ENCODE results near the gene SNTA1. TPM values are rescaled to one million over a fixed set of nuclear protein-coding genes. Genes with fewer than 3 reads are reported as not detected.
A peak's percentile ranks its signal among the peaks of the same experiment; 100 is the strongest.
"Not testable (repeated sequence)": the region's sequence is repeated elsewhere in the genome, so short reads cannot be mapped to it uniquely, and the experiment has no call there.

Gene SNTA1
- polyA plus RNA-seq, 1 experiment, result 6.5 TPM

GRCh38 chr20:33463332-33464101 lies 20.0 kb upstream of the SNTA1 start:
- no peak overlapping the region for H3K27ac ChIP-seq (ENCODE audit: low read depth, low read length)
- H3K9me3 ChIP-seq (ENCODE audit: control insufficient read depth, insufficient read depth, low read length), result no peaks in the 10 kb centered on the region
- H3K27me3 ChIP-seq (ENCODE audit: control insufficient read depth, insufficient read depth, low read length), result no peaks in the 10 kb centered on the region
- no peak for TF ChIP-seq CTCF (IDR thresholded peaks at IDR 0.05; ENCODE audit: low read depth, low read length)
- ChIA-PET POLR2A (no interaction called here), CTCF (no interaction called here)
- no peak overlapping the region for H3K4me3 ChIP-seq (ENCODE audit: low read depth, low read length)
- DNase-seq (ENCODE audit: low read depth, low spot score), result no peak

GRCh38 chr20:33460711-33461110 lies 17.1 kb upstream of the SNTA1 start:
- H3K4me3 ChIP-seq (ENCODE audit: low read depth, low read length), result no peak overlapping the region
- no peak for TF ChIP-seq CTCF (IDR thresholded peaks at IDR 0.05; ENCODE audit: low read depth, low read length)
- ChIA-PET POLR2A (no interaction called here), CTCF (interaction anchor here (0.6 to 0.9 kb wide), 3 partner anchors 45 to 751 kb away, joined by 3 to 4 read pairs (median 3); no protein-coding TSS in a partner anchor)
- no peak for DNase-seq (ENCODE audit: low read depth, low spot score)
- no peaks in the 10 kb centered on the region for H3K9me3 ChIP-seq (ENCODE audit: control insufficient read depth, insufficient read depth, low read length)
- H3K27me3 ChIP-seq (ENCODE audit: control insufficient read depth, insufficient read depth, low read length), result no peaks in the 10 kb centered on the region
- no peak overlapping the region for H3K27ac ChIP-seq (ENCODE audit: low read depth, low read length)

- POLR2A ChIA-PET, result no interaction called here
- Histone ChIP-seq H3K4me3 (ENCODE audit: low read depth, low read length) (no peak overlapping the region), H3K27ac (ENCODE audit: low read depth, low read length) (no peak overlapping the region), H3K9me3 (ENCODE audit: control insufficient read depth, insufficient read depth, low read length) (no peaks in the 10 kb centered on the region), H3K27me3 (ENCODE audit: control insufficient read depth, insufficient read depth, low read length) (no peaks in the 10 kb centered on the region)
- DNase-seq (ENCODE audit: low read depth, low spot score), result no peak
- no peak for TF ChIP-seq CTCF (IDR thresholded peaks at IDR 0.05; ENCODE audit: low read depth, low read length)
- CTCF ChIA-PET, result no interaction called here
Measured at GRCh38 chr20:33459599-33459998, 16.0 kb upstream of the SNTA1 start.

- peak; percentile 23 for DNase-seq (ENCODE audit: low read depth, low spot score)
- not testable (repeated sequence) for H3K9me3 ChIP-seq (ENCODE audit: control insufficient read depth, insufficient read depth, low read length); H3K27me3 ChIP-seq (ENCODE audit: control insufficient read depth, insufficient read depth, low read length); H3K4me3 ChIP-seq (ENCODE audit: low read depth, low read length); H3K27ac ChIP-seq (ENCODE audit: low read depth, low read length)
- CTCF ChIA-PET, result interaction anchor here (0.6 to 1.4 kb wide), 19 partner anchors 9 to 212 kb away, joined by 3 to 15 read pairs (median 4); partner anchors contain the start of genes ACTL10 and CDK5RAP1
- peak; percentile 97 for TF ChIP-seq CTCF (IDR thresholded peaks at IDR 0.05; ENCODE audit: low read depth, low read length)
- POLR2A ChIA-PET, result interaction anchor here (0.7 kb wide), 1 partner anchor 33 kb away, joined by 3 read pairs; the partner anchor contains the start of gene CBFA2T2
Measured at GRCh38 chr20:33456916-33457642, 13.5 kb upstream of the SNTA1 start.

- POLR2A ChIA-PET, result no interaction called here
- CTCF ChIA-PET, result no interaction called here
- Histone ChIP-seq H3K9me3 (ENCODE audit: control insufficient read depth, insufficient read depth, low read length) (peaks cover 3% of the 10 kb centered on the region), H3K27me3 (ENCODE audit: control insufficient read depth, insufficient read depth, low read length) (no peaks in the 10 kb centered on the region), H3K27ac (ENCODE audit: low read depth, low read length) (no peak overlapping the region), H3K4me3 (ENCODE audit: low read depth, low read length) (no peak overlapping the region)
- no peak for DNase-seq (ENCODE audit: low read depth, low spot score)
- TF ChIP-seq CTCF (IDR thresholded peaks at IDR 0.05; ENCODE audit: low read depth, low read length), result no peak
Measured at GRCh38 chr20:33450867-33451266, 7.3 kb upstream of the SNTA1 start.

Measured in AG04450 (cell line).